Body of pancreas (tissue), 4 donors: ENCODE data around the gene IL20RA. TPM values are rescaled to one million over a fixed set of nuclear protein-coding genes. Genes with fewer than 3 reads are reported as not detected.

Source experiments
- ATAC-seq: fragments of 150-250 bp; one replicate; pipeline ENCODE4 v1.9.1; 2016
- DNase-seq, 4 donors: peaks; one replicate each; pipeline ENCODE4 v3.0.0-alpha.2; 2019
- H3K27ac ChIP-seq, 4 donors: fragments of 200-600 bp; sonication (generic); 1 replicate in 3 of 4; 2 replicates in 1 of 4; pipeline versions ENCODE4 v1.5.1 to v1.6.1; 2016 to 2019; ENCODE audit warnings: mild to moderate bottlenecking in 1 of 4, mixed read lengths in 1 of 4, moderate library complexity in 1 of 4
- H3K27me3 ChIP-seq, 2 donors: fragments of 200-600 bp; sonication (generic); one replicate each; pipeline ENCODE4 v1.6.0; 2016; ENCODE audit warnings: mild to moderate bottlenecking in 1 of 2
- H3K36me3 ChIP-seq, 2 donors: fragments of 200-600 bp; sonication (generic); replicated peaks in 1 of 2; 2 replicates each; pipeline ENCODE4 v1.5.1; 2016; ENCODE audit warnings: low read depth in 2 of 2; ENCODE audit not compliant: insufficient read depth in 1 of 2
- H3K4me1 ChIP-seq: fragments of 200-600 bp; sonication (generic); one replicate; pipeline ENCODE4 v1.6.0; 2016
- H3K4me3 ChIP-seq, 2 donors: fragments of 200-600 bp; sonication (generic); 1 replicate in 1 of 2; 2 replicates in 1 of 2; pipeline ENCODE4 v1.5.1; 2016 to 2019
- H3K9me3 ChIP-seq, 3 donors: fragments of 200-600 bp; sonication (generic); 1 replicate in 2 of 3; 2 replicates in 1 of 3; pipeline ENCODE4 v1.5.1; 2016
- POLR2A ChIP-seq, 3 donors: fragments of 450-650 bp; IDR thresholded peaks; one replicate each; pipeline ENCODE4 v1.6.1; 2016; ENCODE audit warnings: antibody characterized with exemption in 3 of 3, mild to moderate bottlenecking in 2 of 3
- WGBS, 2 donors: methylation state at CpG; one replicate each; pipeline ENCODE4 v1.1.5; 2017; 5-methylcytosine and 5-hydroxymethylcytosine counted together
- intact Hi-C: fragments of 100-400 bp; cut with DNase I; formaldehyde crosslinking; loops from one replicate; pipeline ENCODE4 v1.15.1; 2023
- total RNA-seq, 2 donors: library from RNA; depleted of rRNA; stranded (reverse); fragments of >200 nt; gene quantifications; one replicate each; pipeline ENCODE4 v1.1.0, GENCODE V29; 2016
- TF ChIP-seq, protein P1 (sequence below), 7 experiments: fragments of 450-650 bp in 4 of 7; fragments of 200-600 bp in 3 of 7; sonication (generic) in 3 of 7; IDR thresholded peaks; one replicate each; pipeline ENCODE4 v1.5.1; 2016 to 2019; ENCODE audit warnings: antibody characterized with exemption in 7 of 7

IL20RA gene
- total RNA-seq, 2 donors from 2014 or later = 12.7 to 23.7 TPM

GRCh38 chr6:136983687-136984086, 61.1 kb downstream of the IL20RA start:
- H3K4me3 ChIP-seq = no peak overlapping the region
- no peak for TF ChIP-seq POLR2A (IDR thresholded peaks at IDR 0.05)
- TF ChIP-seq, protein P1, sequence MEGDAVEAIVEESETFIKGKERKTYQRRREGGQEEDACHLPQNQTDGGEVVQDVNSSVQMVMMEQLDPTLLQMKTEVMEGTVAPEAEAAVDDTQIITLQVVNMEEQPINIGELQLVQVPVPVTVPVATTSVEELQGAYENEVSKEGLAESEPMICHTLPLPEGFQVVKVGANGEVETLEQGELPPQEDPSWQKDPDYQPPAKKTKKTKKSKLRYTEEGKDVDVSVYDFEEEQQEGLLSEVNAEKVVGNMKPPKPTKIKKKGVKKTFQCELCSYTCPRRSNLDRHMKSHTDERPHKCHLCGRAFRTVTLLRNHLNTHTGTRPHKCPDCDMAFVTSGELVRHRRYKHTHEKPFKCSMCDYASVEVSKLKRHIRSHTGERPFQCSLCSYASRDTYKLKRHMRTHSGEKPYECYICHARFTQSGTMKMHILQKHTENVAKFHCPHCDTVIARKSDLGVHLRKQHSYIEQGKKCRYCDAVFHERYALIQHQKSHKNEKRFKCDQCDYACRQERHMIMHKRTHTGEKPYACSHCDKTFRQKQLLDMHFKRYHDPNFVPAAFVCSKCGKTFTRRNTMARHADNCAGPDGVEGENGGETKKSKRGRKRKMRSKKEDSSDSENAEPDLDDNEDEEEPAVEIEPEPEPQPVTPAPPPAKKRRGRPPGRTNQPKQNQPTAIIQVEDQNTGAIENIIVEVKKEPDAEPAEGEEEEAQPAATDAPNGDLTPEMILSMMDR (IDR thresholded peaks at IDR 0.05) = no peak
- 35 to 40% methylated on average over 2 of the region's 2 CpGs for WGBS, 2 donors
- DNase-seq = no peak
- intact Hi-C loops = no loop called here
- H3K4me1 ChIP-seq = no peaks in the 10 kb centered on the region
- no peaks in the 10 kb centered on the region for H3K36me3 ChIP-seq
- no peak overlapping the region for H3K27ac ChIP-seq
- no peak for ATAC-seq
- H3K27me3 ChIP-seq = no peaks in the 10 kb centered on the region
- no peaks in the 10 kb centered on the region for H3K9me3 ChIP-seq

- TF ChIP-seq POLR2A (IDR thresholded peaks at IDR 0.05) = no peak
- TF ChIP-seq, protein P1 (IDR thresholded peaks at IDR 0.05) = no peak
- no peak overlapping the region for H3K27ac ChIP-seq
- no peaks in the 10 kb centered on the region for H3K27me3 ChIP-seq
- intact Hi-C loops = no loop called here
- no peak overlapping the region for H3K4me3 ChIP-seq
- no peak for DNase-seq
- H3K9me3 ChIP-seq = no peaks in the 10 kb centered on the region
- no peaks in the 10 kb centered on the region for H3K4me1 ChIP-seq
- H3K36me3 ChIP-seq = no peaks in the 10 kb centered on the region
- WGBS, 2 donors = 64 to 75% methylated on average over 4 of the region's 4 CpGs
- ATAC-seq = no peak
Measured at GRCh38 chr6:136982928-136983327, 61.8 kb downstream of the IL20RA start.

GRCh38 chr6:136980070-136980469, 64.7 kb downstream of the IL20RA start:
- TF ChIP-seq POLR2A (IDR thresholded peaks at IDR 0.05) = no peak
- TF ChIP-seq, protein P1 (IDR thresholded peaks at IDR 0.05) = no peak
- no peak for ATAC-seq
- H3K36me3 ChIP-seq = no peaks in the 10 kb centered on the region
- no peaks in the 10 kb centered on the region for H3K9me3 ChIP-seq
- 70 to 83% methylated on average over 5 of the region's 5 CpGs for WGBS, 2 donors
- H3K27me3 ChIP-seq = no peaks in the 10 kb centered on the region
- no peak for DNase-seq
- H3K4me1 ChIP-seq = no peaks in the 10 kb centered on the region
- intact Hi-C loops = no loop called here
- no peak overlapping the region for H3K4me3 ChIP-seq
- H3K27ac ChIP-seq = no peak overlapping the region

DNA sequence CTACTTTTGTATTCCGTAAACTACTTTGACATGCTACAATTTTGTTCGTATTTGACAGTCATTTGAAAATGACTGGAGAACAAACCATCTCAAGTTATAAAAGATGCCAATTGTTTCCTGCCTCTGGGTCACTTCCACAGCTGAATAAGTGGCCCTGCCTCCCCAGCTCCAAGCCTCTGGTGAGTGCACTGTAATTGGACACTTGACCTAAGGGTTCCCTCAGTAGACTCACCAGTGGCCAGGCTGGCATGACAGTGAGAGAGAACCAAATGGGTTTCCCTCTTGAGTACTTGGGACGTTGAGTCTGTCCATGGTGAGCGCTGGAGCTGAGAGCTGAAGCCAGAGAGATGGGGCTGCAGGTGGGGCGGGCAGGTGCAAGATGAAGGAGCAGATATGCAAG, 65.6 kb downstream of the IL20RA start:
- no peaks in the 10 kb centered on the region for H3K36me3 ChIP-seq
- H3K27me3 ChIP-seq = no peaks in the 10 kb centered on the region
- intact Hi-C loops = no loop called here
- H3K27ac ChIP-seq = no peak overlapping the region
- DNase-seq = no peak
- 78 to 86% methylated on average over 5 of the region's 5 CpGs for WGBS, 2 donors
- TF ChIP-seq, protein P1 (IDR thresholded peaks at IDR 0.05) = no peak
- no peak for TF ChIP-seq POLR2A (IDR thresholded peaks at IDR 0.05)
- H3K4me3 ChIP-seq = no peak overlapping the region
- no peak for ATAC-seq
- no peaks in the 10 kb centered on the region for H3K9me3 ChIP-seq
- H3K4me1 ChIP-seq = no peaks in the 10 kb centered on the region

DNA sequence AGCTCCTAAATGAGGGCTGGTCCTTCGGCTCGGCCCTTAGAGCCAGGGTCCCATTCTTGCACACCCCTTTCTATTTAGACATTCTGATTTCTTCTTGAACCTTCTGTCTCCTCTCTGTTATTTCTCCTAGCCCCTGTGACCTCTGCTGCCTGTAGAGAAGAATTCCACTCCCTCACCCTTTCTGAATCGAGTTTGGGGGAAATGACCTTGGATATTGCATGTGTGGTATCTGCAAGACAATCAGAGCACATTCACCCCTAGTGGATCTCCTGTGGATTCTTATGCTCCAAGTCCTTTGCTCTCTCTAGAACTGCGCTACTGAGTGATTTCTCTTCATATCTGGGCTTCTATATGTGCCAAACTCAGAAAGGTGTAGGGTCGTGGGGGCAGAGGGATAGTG, 67.7 kb downstream of the IL20RA start:
- WGBS, 2 donors = 63 to 67% methylated on average over 5 of the region's 5 CpGs

More for the DNA sequence above, 67.7 kb downstream of the IL20RA start:
- H3K4me3 ChIP-seq = no peak overlapping the region
- H3K27me3 ChIP-seq = no peaks in the 10 kb centered on the region
- ATAC-seq (no peak), DNase-seq (no peak)
- intact Hi-C loops = no loop called here
- H3K9me3 ChIP-seq = no peaks in the 10 kb centered on the region
- TF ChIP-seq POLR2A (IDR thresholded peaks at IDR 0.05) = no peak
- TF ChIP-seq, protein P1 (IDR thresholded peaks at IDR 0.05) = no peak
- no peak overlapping the region for H3K27ac ChIP-seq
- H3K36me3 ChIP-seq = no peaks in the 10 kb centered on the region
- H3K4me1 ChIP-seq = no peaks in the 10 kb centered on the region
